ENCODE measurements around the gene RAB5IF. TPM values are rescaled to one million over a fixed set of nuclear protein-coding genes. Genes with fewer than 3 reads are reported as not detected.
A peak's percentile ranks its signal among the peaks of the same experiment; 100 is the strongest.

The RAB5IF gene
- total and polyA plus RNA-seq, 2 of the 13 experiments (the other 11 are each of a cell fraction or from before 2014, with no cell fraction given): 261 to 305 TPM

GRCh38 chr20:36571564-36572504 lies 33.7 kb upstream of the RAB5IF start (continued):
- TF ChIP-seq ZHX2 (IDR thresholded peaks at IDR 0.05; ENCODE audit: low read depth): no peak
- no peak for TF ChIP-seq ZHX2 (CRISPR knock-in tag; IDR thresholded peaks at IDR 0.05; ENCODE audit: borderline replicate concordance)
- no peak for TF ChIP-seq NR2F1 (CRISPR knock-in tag; IDR thresholded peaks at IDR 0.05)
- no peak for TF ChIP-seq SP5 (CRISPR knock-in tag; IDR thresholded peaks at IDR 0.05; ENCODE audit: borderline replicate concordance, low read depth)
- TF ChIP-seq ZNF10 (CRISPR knock-in tag; IDR thresholded peaks at IDR 0.05; ENCODE audit: borderline replicate concordance, low read depth): no peak
- no peak for TF ChIP-seq ARID2 (CRISPR knock-in tag; IDR thresholded peaks at IDR 0.05; ENCODE audit: borderline replicate concordance)
- no peak; the same call in 1 of the 2 replicates for TF ChIP-seq ZNF224 (CRISPR knock-in tag; IDR thresholded peaks at IDR 0.05)
- no peak for TF ChIP-seq ZBTB37 (CRISPR knock-in tag; IDR thresholded peaks at IDR 0.05)
- no peak for TF ChIP-seq ZNF775 (CRISPR knock-in tag; IDR thresholded peaks at IDR 0.05; ENCODE audit: borderline replicate concordance)
- peak; percentile 65; the same call in 1 of the 2 replicates for TF ChIP-seq PRDM15 (CRISPR knock-in tag; IDR thresholded peaks at IDR 0.05)
- no peak; the same call in 1 of the 2 replicates for TF ChIP-seq HIC2 (CRISPR knock-in tag; IDR thresholded peaks at IDR 0.05; ENCODE audit: low read depth)
- no peak for TF ChIP-seq RORA (CRISPR knock-in tag; IDR thresholded peaks at IDR 0.05)
- no peak for TF ChIP-seq ZNF17 (CRISPR knock-in tag; IDR thresholded peaks at IDR 0.05)

Data from HepG2 (cell line).